Measurements from ENCODE around the gene GRIK4.

The GRIK4 gene

GRCh38 chr11:120867988-120868387 is 356.4 kb downstream of the GRIK4 start:
- no peak for DNase-seq

- no peak for DNase-seq
Measured at GRCh38 chr11:120869097-120869496, 357.5 kb downstream of the GRIK4 start.

- DNase-seq, result no peak
Measured at GRCh38 chr11:120869516-120870011, 358.0 kb downstream of the GRIK4 start.

GRCh38 chr11:120871194-120871593 is 359.6 kb downstream of the GRIK4 start:
- no peak for DNase-seq

- DNase-seq, result no peak
Measured at GRCh38 chr11:120871924-120872323, 360.4 kb downstream of the GRIK4 start.

GRCh38 chr11:120873966-120874735 is 362.6 kb downstream of the GRIK4 start:
- DNase-seq, result no peak

GRCh38 chr11:120875986-120876385 is 364.4 kb downstream of the GRIK4 start:
- DNase-seq, result no peak

GRCh38 chr11:120877746-120878365 is 366.3 kb downstream of the GRIK4 start:
- no peak for DNase-seq

GRCh38 chr11:120878781-120879180 is 367.2 kb downstream of the GRIK4 start:
- DNase-seq, result no peak

GRCh38 chr11:120880498-120881175 is 369.1 kb downstream of the GRIK4 start:
- no peak for DNase-seq

- DNase-seq, result no peak
Measured at GRCh38 chr11:120881596-120881995, 370.0 kb downstream of the GRIK4 start.

GRCh38 chr11:120882175-120882574 is 370.6 kb downstream of the GRIK4 start:
- no peak for DNase-seq

- no peak for DNase-seq
Measured at GRCh38 chr11:120883404-120884080, 372.0 kb downstream of the GRIK4 start.

- DNase-seq, result no peak
Measured at GRCh38 chr11:120884154-120885020, 372.8 kb downstream of the GRIK4 start.

GRCh38 chr11:120890609-120891320 is 379.2 kb downstream of the GRIK4 start:
- no peak for DNase-seq

- DNase-seq, result no peak
Measured at GRCh38 chr11:120893440-120894201, 382.1 kb downstream of the GRIK4 start.

- no peak for DNase-seq
Measured at GRCh38 chr11:120894202-120894985, 382.8 kb downstream of the GRIK4 start.

- no peak for DNase-seq
Measured at GRCh38 chr11:120896687-120897086, 385.1 kb downstream of the GRIK4 start.

GRCh38 chr11:120898568-120898967 is 387.0 kb downstream of the GRIK4 start:
- no peak for DNase-seq

- DNase-seq, result no peak
Measured at GRCh38 chr11:120899720-120900119, 388.2 kb downstream of the GRIK4 start.
